Neutrophil (primary cell): ENCODE data around the gene PAAF1.
"Not testable (repeated sequence)": the region's sequence is repeated elsewhere in the genome, so short reads cannot be mapped to it uniquely, and the experiment has no call there.

ENCODE experiments used
- H3K27ac ChIP-seq: fragments of 200-600 bp; sonication (generic); 2 replicates; pipeline ENCODE4 v1.5.1; 2016; ENCODE audit warnings: mild to moderate bottlenecking, moderate library complexity
- H3K27me3 ChIP-seq: fragments of 200-600 bp; sonication (generic); 2 replicates; pipeline ENCODE4 v1.6.0; 2016; ENCODE audit warnings: mild to moderate bottlenecking
- H3K36me3 ChIP-seq: fragments of 200-600 bp; sonication (generic); 2 replicates; pipeline ENCODE4 v1.5.1; 2017
- H3K4me1 ChIP-seq, 2 experiments: fragments of 200-600 bp in 1 of 2; sonication (generic) in 1 of 2; 1 replicate in 1 of 2; 2 replicates in 1 of 2; pipeline versions ENCODE4 v1.5.1 to v1.6.1; 2013 to 2016; ENCODE audit warnings: low read depth in 1 of 2, low read length in 1 of 2, mild to moderate bottlenecking in 1 of 2, moderate library complexity in 1 of 2; ENCODE audit not compliant: control insufficient read depth in 1 of 2, insufficient read depth in 1 of 2
- H3K4me3 ChIP-seq, 2 experiments: fragments of 200-600 bp in 1 of 2; sonication (generic) in 1 of 2; 1 replicate in 1 of 2; 2 replicates in 1 of 2; pipeline ENCODE4 v1.5.1; 2013 to 2016; ENCODE audit warnings: low read depth in 1 of 2, low read length in 1 of 2, mild to moderate bottlenecking in 1 of 2, moderate library complexity in 1 of 2
- H3K9me3 ChIP-seq: fragments of 200-600 bp; sonication (generic); 2 replicates; pipeline ENCODE4 v1.5.1; 2016
- TF ChIP-seq, protein P1 (sequence below): fragments of 200-600 bp; sonication (generic); IDR thresholded peaks from 2 replicates; pipeline ENCODE4 v1.5.1; 2016; ENCODE audit warnings: antibody characterized with exemption

Gene PAAF1

DNA sequence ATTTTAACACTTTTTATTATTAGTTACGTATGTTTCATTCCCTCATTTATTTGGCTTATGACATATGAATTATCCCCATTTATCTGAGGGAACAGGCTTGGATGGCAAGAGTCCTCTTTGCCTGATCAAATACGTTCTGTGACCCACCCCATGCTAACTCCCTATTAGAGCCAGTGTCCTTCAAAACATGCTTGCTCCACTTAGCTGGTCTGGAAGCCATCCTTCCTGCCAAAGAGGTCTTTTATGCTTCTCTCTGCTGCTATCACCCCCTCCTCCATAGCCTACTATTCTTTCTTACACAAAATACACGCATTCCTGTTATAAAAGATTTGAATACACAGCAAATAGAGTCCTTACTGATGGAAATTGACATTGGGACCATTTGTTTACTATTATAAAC, 6.5 kb upstream of the PAAF1 start:
- TF ChIP-seq, protein P1, sequence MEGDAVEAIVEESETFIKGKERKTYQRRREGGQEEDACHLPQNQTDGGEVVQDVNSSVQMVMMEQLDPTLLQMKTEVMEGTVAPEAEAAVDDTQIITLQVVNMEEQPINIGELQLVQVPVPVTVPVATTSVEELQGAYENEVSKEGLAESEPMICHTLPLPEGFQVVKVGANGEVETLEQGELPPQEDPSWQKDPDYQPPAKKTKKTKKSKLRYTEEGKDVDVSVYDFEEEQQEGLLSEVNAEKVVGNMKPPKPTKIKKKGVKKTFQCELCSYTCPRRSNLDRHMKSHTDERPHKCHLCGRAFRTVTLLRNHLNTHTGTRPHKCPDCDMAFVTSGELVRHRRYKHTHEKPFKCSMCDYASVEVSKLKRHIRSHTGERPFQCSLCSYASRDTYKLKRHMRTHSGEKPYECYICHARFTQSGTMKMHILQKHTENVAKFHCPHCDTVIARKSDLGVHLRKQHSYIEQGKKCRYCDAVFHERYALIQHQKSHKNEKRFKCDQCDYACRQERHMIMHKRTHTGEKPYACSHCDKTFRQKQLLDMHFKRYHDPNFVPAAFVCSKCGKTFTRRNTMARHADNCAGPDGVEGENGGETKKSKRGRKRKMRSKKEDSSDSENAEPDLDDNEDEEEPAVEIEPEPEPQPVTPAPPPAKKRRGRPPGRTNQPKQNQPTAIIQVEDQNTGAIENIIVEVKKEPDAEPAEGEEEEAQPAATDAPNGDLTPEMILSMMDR = no peak
- no peaks in the 10 kb centered on the region for H3K4me1 ChIP-seq
- H3K27me3 ChIP-seq = no peaks in the 10 kb centered on the region
- no peak overlapping the region for H3K4me3 ChIP-seq
- H3K36me3 ChIP-seq = peaks cover 33% of the 10 kb centered on the region
- no peaks in the 10 kb centered on the region for H3K9me3 ChIP-seq
- H3K27ac ChIP-seq = no peak overlapping the region

DNA sequence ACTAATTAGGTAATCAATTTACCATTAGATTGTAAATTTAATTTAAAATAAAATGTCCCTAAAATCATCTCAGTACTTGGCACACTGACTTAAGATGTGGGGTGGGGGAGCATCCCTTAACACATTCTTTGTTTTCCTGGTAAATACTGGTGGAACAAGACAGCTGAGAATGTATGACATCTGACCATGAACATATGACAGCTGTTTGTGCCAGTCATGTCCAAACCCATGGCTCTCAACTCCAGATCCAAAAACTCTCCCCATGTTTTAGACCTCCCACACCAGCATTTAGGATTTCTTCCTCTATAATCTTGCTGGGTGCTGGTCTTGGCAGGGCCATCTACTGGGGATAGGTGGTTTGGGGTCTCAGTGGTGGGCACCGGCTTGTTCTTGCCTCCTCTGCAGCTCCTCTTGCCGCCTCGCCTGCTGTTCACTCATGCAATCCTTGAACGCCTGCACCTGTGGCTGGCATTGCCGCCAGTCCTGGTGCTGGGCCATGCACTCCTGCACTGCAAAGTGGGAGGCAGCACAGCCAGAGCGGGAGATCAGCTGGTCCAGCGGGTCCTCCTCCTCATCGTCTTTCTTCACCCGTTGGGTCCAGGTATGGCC, 3.9 kb upstream of the PAAF1 start:
- Histone ChIP-seq H3K27ac (no peak overlapping the region), H3K27me3 (no peaks in the 10 kb centered on the region), H3K4me1 (peaks cover 9 to 13% of the 10 kb centered on the region in 2 experiments), H3K36me3 (peaks cover 30% of the 10 kb centered on the region), H3K4me3 (no peak overlapping the region), H3K9me3 (no peaks in the 10 kb centered on the region)
- TF ChIP-seq, protein P1 = no peak

DNA sequence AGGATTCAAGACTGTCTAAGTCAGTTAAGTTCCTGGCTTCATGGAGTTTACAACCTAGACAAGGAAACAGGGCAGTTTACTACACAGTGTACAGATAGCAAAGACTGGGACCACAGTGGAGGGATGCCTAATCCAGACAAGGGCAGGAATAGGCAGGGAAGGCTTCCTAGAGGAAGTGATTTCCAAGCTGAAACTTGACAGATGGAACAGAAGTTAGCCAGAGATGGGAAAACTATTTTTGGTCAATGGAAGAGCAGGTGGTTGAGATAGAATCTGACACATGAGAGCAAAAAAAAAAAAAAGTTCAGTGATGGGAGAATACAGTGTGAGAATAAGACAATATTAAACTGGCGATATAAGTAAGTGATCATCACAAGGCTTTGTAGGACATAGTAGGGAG, 1.4 kb upstream of the PAAF1 start:
- no peak overlapping the region for H3K4me3 ChIP-seq
- TF ChIP-seq, protein P1 = no peak
- peaks cover 18% of the 10 kb centered on the region for H3K36me3 ChIP-seq
- H3K27me3 ChIP-seq = no peaks in the 10 kb centered on the region
- no peak overlapping the region for H3K27ac ChIP-seq
- H3K9me3 ChIP-seq = no peaks in the 10 kb centered on the region
- peaks cover 9 to 13% of the 10 kb centered on the region in 2 experiments for H3K4me1 ChIP-seq

DNA sequence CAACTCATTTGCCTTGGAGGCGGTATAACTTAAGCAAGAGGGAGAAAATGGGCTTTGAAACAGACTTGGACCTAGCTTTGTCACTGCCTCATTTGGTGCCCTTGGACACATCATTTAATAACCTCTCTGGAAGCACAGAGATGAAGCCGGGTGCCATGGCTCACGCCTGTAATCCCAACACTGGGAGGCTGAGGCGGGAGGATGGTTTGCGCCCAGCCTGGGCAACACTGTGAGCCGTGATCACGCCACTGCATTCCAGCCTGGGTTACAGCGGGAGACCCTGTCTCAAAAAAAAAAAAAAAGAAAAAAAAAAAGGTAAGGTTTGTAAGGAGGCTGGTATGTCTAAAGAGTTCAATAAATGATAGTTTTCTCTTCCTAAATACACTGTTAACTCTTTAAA, 959 bp upstream of the PAAF1 start:
- Histone ChIP-seq H3K36me3 (peaks cover 16% of the 10 kb centered on the region), H3K27ac (no peak overlapping the region), H3K27me3 (no peaks in the 10 kb centered on the region), H3K4me3 (peak overlapping the region in 1 of 2 experiments; percentile 81), H3K4me1 (peaks cover 9 to 13% of the 10 kb centered on the region in 2 experiments), H3K9me3 (no peaks in the 10 kb centered on the region)
- TF ChIP-seq, protein P1 = no peak

DNA sequence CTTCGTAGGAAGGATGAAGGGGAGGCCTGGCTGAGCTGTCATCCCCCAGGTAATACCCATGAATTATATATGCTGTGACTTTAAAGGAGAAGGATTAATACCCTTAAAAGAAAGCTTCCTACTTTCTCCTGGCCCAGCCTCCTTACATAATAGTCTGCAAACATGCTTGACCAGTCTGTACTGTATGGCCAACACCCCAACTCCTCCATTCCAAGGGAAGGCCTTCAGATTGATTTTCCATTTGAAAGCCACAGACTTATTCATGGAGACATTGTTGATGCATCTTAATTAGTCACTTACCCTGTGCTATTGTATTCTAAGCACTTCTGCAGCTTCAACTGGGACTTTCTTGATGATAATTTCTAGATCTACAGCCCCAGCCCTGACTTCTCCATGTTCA, 2.0 kb downstream of the PAAF1 start:
- Histone ChIP-seq H3K4me1 (peaks cover 9 to 13% of the 10 kb centered on the region in 2 experiments), H3K9me3 (no peaks in the 10 kb centered on the region), H3K27ac (no peak overlapping the region), H3K27me3 (no peaks in the 10 kb centered on the region), H3K4me3 (no peak overlapping the region), H3K36me3 (peaks cover 2% of the 10 kb centered on the region)
- TF ChIP-seq, protein P1 = no peak

DNA sequence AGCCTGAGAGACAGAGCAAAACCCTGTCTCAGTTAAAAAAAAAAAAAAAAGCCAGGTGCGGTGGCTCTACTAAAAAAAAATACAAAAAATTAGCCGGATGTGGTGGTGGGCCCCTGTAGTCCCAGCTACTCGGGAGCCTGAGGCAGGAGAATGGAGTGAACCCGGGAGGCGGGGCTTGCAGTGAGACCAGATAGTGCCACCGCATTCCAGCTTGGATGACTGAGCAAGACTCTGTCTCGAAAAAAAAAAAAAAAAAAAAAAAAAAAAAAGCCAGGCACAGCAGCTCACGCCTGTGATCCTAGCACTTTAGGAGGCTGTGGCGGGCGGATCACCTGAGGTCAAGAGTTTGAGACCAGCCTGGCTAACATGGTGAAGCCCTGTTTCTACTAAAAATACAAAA, 3.6 kb downstream of the PAAF1 start:
- H3K4me1 ChIP-seq = peaks cover 9 to 13% of the 10 kb centered on the region in 2 experiments
- not testable (repeated sequence) for H3K27ac ChIP-seq, H3K4me3 ChIP-seq, H3K36me3 ChIP-seq, H3K27me3 ChIP-seq, H3K9me3 ChIP-seq
